Peyer's patch (tissue), 4 donors: Measurements from ENCODE around the gene DBF4. TPM values are rescaled to one million over a fixed set of nuclear protein-coding genes. Genes with fewer than 3 reads are reported as not detected.
"Not testable (repeated sequence)": the region's sequence is repeated elsewhere in the genome, so short reads cannot be mapped to it uniquely, and the experiment has no call there.

ENCODE experiments used
- DNase-seq, 3 donors: peaks; one replicate each; pipeline ENCODE4 v3.0.0-alpha.2; 2017 to 2019
- H3K27ac ChIP-seq, 4 donors: fragments of 200-600 bp; sonication (generic); one replicate each; pipeline ENCODE4 v1.5.1; 2016 to 2019
- H3K27me3 ChIP-seq, 2 donors: fragments of 200-600 bp; sonication (generic); one replicate each; pipeline ENCODE4 v1.5.1; 2019
- H3K36me3 ChIP-seq, 3 donors: fragments of 200-600 bp; sonication (generic); one replicate each; pipeline ENCODE4 v1.5.1; 2016 to 2019
- H3K4me1 ChIP-seq, 4 donors: fragments of 200-600 bp; sonication (generic); one replicate each; pipeline ENCODE4 v1.5.1; 2016 to 2019
- H3K4me3 ChIP-seq, 4 donors: fragments of 200-600 bp; sonication (generic); 1 replicate in 3 of 4; 2 replicates in 1 of 4; pipeline ENCODE4 v1.5.1; 2016 to 2019; ENCODE audit warnings: mild to moderate bottlenecking in 1 of 4
- H3K9me3 ChIP-seq, 4 donors: fragments of 200-600 bp; sonication (generic); one replicate each; pipeline ENCODE4 v1.5.1; 2016 to 2019; ENCODE audit warnings: mild to moderate bottlenecking in 1 of 4
- POLR2A ChIP-seq, 2 donors: fragments of 450-650 bp; IDR thresholded peaks; one replicate each; pipeline ENCODE4 v1.5.1; 2017; ENCODE audit warnings: antibody characterized with exemption in 2 of 2, mild to moderate bottlenecking in 2 of 2, moderate library complexity in 2 of 2
- total RNA-seq, 4 donors: library from RNA; depleted of rRNA; stranded (reverse); fragments of >200 nt; gene quantifications; one replicate each; pipeline ENCODE4 v1.1.0, GENCODE V29; 2016
- TF ChIP-seq, protein P1 (sequence below), 6 experiments: fragments of 450-650 bp in 4 of 6; fragments of 200-600 bp in 2 of 6; sonication (generic) in 1 of 6; IDR thresholded peaks; one replicate each; pipeline ENCODE4 v1.5.1; 2017 to 2019; ENCODE audit warnings: antibody characterized with exemption in 6 of 6, mild to moderate bottlenecking in 3 of 6, moderate library complexity in 1 of 6

The DBF4 gene
- total RNA-seq, 4 donors from 2014 or later = 7.7 to 33.8 (median 12.8) TPM

DNA sequence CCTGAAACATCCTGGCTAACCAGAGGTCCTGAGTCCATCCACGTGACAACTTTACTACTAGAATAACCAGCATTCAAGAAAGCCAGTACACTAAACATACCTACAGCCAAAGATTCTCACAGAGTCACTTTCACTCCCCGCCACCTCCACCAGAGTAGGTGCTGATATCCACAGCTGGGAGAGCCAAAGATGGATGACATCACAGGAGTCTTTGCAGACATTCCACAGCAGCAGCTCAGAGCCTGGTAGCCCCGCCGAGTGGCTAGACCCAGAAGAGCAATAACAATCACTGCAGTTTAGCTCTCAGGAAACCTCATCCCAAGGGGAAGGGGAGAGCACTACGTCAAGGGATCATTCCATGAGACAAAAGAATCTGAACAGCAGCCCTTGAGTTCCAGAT lies 44.3 kb downstream of the DBF4 start:
- Histone ChIP-seq H3K36me3 (no peaks in the 10 kb centered on the region), H3K9me3 (no peaks in the 10 kb centered on the region), H3K4me3 (no peak overlapping the region), H3K27me3 (no peaks in the 10 kb centered on the region), H3K27ac (no peak overlapping the region), H3K4me1 (no peaks in the 10 kb centered on the region)
- TF ChIP-seq, protein P1, sequence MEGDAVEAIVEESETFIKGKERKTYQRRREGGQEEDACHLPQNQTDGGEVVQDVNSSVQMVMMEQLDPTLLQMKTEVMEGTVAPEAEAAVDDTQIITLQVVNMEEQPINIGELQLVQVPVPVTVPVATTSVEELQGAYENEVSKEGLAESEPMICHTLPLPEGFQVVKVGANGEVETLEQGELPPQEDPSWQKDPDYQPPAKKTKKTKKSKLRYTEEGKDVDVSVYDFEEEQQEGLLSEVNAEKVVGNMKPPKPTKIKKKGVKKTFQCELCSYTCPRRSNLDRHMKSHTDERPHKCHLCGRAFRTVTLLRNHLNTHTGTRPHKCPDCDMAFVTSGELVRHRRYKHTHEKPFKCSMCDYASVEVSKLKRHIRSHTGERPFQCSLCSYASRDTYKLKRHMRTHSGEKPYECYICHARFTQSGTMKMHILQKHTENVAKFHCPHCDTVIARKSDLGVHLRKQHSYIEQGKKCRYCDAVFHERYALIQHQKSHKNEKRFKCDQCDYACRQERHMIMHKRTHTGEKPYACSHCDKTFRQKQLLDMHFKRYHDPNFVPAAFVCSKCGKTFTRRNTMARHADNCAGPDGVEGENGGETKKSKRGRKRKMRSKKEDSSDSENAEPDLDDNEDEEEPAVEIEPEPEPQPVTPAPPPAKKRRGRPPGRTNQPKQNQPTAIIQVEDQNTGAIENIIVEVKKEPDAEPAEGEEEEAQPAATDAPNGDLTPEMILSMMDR (IDR thresholded peaks at IDR 0.05) = no peak
- TF ChIP-seq POLR2A (IDR thresholded peaks at IDR 0.05) = no peak
- no peak for DNase-seq

DNA sequence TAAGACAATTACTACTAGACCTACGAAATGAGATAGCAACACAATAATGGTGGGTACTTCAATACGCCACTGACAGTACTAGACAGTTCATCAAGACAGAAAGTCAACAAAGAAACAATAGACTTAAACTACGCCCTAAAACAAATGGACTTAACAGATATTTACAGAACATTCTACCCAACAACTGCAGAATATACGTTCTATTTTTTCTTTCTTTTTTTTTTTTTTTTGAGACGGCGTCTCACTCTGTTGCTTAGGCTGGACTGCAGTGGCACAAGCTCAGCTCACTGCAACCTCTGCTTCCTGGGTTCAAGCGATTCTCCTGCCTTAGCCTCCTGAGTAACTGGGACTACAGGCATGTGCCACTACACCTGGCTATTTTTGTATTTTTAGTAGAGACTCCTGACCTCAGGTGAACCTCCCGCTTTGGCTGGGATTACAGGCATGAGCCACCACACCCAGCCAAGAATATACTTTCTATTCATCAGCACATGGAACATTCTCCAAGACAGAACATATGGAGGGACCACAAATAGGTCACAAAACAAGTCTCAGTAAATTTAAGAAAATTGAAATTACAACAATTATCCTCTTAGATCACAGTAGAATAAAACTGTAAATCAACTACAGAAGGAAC lies 46.6 kb downstream of the DBF4 start:
- H3K4me1 ChIP-seq, DNase-seq, H3K4me3 ChIP-seq, H3K36me3 ChIP-seq, H3K27me3 ChIP-seq, H3K27ac ChIP-seq, H3K9me3 ChIP-seq: not testable (repeated sequence)

DNA sequence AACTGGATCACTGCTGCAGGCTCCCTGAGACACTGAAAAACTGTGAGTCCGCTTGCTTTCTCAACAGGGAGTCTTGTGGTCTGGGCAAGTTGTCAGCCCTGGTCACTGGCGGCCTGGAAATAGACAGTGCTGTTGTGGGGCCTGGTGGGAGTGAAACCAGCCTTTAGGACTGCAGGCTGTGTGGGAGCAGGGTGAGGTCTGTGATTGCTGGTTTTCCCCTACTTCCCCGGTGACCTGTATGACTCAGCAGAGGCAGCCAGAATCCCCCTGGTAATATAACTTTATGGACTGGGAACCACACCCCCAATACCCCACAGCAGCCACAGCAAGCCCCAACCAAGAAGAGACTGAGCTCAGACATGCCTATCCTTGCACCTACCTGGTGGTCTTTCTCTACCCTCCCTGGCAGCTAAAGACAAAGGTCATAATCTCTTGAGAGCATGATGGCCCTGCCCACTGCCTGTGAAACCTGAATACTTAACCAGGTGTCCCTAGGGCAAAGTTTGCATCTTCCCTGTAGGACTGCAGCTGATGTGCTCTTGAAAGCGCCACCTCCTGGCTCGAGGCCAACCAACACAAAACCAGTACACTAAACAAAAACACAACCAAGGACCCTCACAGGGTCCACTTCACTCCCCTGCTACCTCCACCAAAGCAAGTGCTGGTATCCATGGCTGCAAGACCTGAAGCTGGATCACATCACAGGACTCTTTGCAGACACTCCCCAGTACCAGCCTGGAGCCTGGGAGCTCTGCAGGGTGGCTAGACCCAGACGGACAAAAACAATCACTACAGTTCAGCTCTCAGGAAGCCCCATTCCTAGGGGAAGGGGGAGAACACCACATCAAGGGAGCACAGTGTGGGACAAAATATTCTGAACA lies 50.5 kb downstream of the DBF4 start:
- TF ChIP-seq POLR2A (IDR thresholded peaks at IDR 0.05) = no peak
- TF ChIP-seq, protein P1 (IDR thresholded peaks at IDR 0.05) = peak in 1 of 6 experiments; percentile 14
- no peak overlapping the region for H3K4me3 ChIP-seq
- peak in 2 of 3 donors; percentile 58 to 70 for DNase-seq
- H3K4me1 ChIP-seq = peaks cover 0 to 5% (median 0%) of the 10 kb centered on the region in 4 donors
- no peaks in the 10 kb centered on the region for H3K9me3 ChIP-seq
- H3K27ac ChIP-seq = no peak overlapping the region
- no peaks in the 10 kb centered on the region for H3K36me3 ChIP-seq
- no peaks in the 10 kb centered on the region for H3K27me3 ChIP-seq

DNA sequence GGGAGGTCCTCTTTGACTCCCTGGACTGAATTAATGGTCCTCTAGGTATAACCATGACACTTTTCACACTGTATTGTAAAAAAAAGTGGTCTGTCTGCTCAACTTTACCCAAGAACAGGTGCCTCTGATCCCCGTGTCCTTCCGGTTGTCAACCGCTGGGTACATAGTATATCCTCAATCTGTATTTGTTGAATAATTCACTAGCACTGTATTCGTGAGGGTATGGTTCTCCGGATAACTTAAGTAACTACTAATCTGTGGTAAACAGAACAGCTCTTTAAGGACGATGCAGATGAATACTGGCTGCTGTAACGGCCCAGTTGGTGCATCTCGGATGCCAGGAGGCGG lies 57.3 kb downstream of the DBF4 start:
- no peak for TF ChIP-seq POLR2A (IDR thresholded peaks at IDR 0.05)
- TF ChIP-seq, protein P1 (IDR thresholded peaks at IDR 0.05) = no peak
- no peak for DNase-seq
- H3K27ac ChIP-seq = peak overlapping the region in 3 of 4 donors; percentile 2 to 81 (median 14)
- H3K36me3 ChIP-seq = no peaks in the 10 kb centered on the region
- H3K27me3 ChIP-seq = no peaks in the 10 kb centered on the region
- peak overlapping the region; percentile 66 to 78 (median 73) for H3K4me3 ChIP-seq
- no peaks in the 10 kb centered on the region for H3K9me3 ChIP-seq
- H3K4me1 ChIP-seq = peaks cover 0 to 8% (median 1%) of the 10 kb centered on the region in 4 donors

DNA sequence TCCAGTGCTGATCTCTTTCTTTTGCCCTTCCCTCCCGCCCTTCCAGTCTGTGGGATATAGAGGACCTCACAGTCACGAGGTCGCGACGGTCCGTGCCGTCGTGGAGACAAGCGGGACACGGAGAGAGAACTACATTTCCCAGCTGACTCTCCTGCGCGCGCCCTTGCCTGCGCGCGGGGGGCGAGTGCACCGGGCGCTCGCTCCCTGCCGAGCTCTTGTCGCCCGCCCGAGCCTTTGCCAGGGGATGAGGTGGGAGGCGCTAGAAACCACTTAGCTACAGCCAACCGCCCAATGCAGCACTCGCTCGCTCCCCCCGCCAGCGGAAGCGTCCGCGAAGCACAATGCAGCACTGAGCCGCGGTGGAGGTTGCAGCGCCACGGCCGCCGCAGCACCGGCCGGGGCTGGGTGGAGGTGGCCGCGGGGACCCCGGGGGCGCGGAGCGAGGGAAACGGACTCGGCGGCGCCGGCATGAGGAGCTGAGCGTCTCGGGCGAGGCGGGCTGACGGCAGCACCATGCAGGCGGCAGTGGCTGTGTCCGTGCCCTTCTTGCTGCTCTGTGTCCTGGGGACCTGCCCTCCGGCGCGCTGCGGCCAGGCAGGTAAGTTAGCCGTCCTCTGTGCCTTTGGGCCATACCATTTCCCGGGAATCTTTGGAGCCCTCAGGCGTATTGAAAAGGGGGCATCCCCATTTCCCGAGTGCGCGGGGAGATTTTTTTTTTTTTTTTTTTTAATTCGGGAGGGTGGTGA lies 57.8 kb downstream of the DBF4 start, which contains the start of gene ADAM22:
ADAM22 (plus strand) TSS at position 299 of the 746 bp plus-strand sequence; CDS start at position 514, 215 bp downstream.
- TF ChIP-seq POLR2A (IDR thresholded peaks at IDR 0.05) = no peak
- TF ChIP-seq, protein P1 (IDR thresholded peaks at IDR 0.05) = no peak
- H3K9me3 ChIP-seq = no peaks in the 10 kb centered on the region
- DNase-seq = peak; percentile 80 to 95 (median 88)
- H3K27ac ChIP-seq = peak within 1 kb of the TSS; percentile 2 to 81 (median 20)
- no peaks in the 10 kb centered on the region for H3K36me3 ChIP-seq
- peak within 1 kb of the TSS; percentile 66 to 78 (median 73) for H3K4me3 ChIP-seq
- peaks cover 0 to 8% (median 1%) of the 10 kb centered on the region in 4 donors for H3K4me1 ChIP-seq
- H3K27me3 ChIP-seq = no peaks in the 10 kb centered on the region
